T-cell (primary cell): Measurements from ENCODE around the gene EWSR1. TPM values are rescaled to one million over a fixed set of nuclear protein-coding genes. Genes with fewer than 3 reads are reported as not detected.

Experiments
- ATAC-seq, 4 experiments: fragments of 200-7000 bp in 3 of 4; fragments of 150-1000 bp in 1 of 4; cut with Tn5 transposase; replicated peaks in 1 of 4; 1 replicate in 3 of 4; 2 replicates in 1 of 4; pipeline ENCODE4 v1.10.0; 2021; ENCODE audit warnings: moderate library complexity in 3 of 4, mild to moderate bottlenecking in 2 of 4, moderate number of reproducible peaks in 1 of 4
- CTCF ChIA-PET, 2 donors: fragments of 300-600 bp; sonication (Branson Sonifier 250); formaldehyde crosslinking; loops; one replicate each; lab custom pipeline; 2022; ENCODE audit warnings: antibody characterized with exemption in 2 of 2; lab: Charles Lee
- POLR2A ChIA-PET, 2 donors: fragments of 300-600 bp; sonication (Branson Sonifier 250); formaldehyde crosslinking; loops; one replicate each; lab custom pipeline; 2022; ENCODE audit warnings: antibody characterized with exemption in 2 of 2; lab: Charles Lee
- DNase-seq, 35 experiments: peaks; one replicate each; pipeline versions ENCODE4 v3.0.0 to v3.0.0-alpha.2; 2013 to 2023
- H3K27ac ChIP-seq: one replicate; pipeline ENCODE4 v1.5.1; 2013; ENCODE audit warnings: low read length
- H3K27me3 ChIP-seq, 2 experiments: replicated peaks in 1 of 2; 1 replicate in 1 of 2; 2 replicates in 1 of 2; pipeline versions ENCODE4 v1.6.1 to v1.7.0; 2013; ENCODE audit warnings: low read length in 1 of 2, mixed read lengths in 1 of 2; ENCODE audit not compliant: control insufficient read depth in 2 of 2, insufficient read depth in 2 of 2; ENCODE audit errors: extremely low read depth in 1 of 2
- H3K36me3 ChIP-seq, 2 donors: 1 replicate in 1 of 2; 2 replicates in 1 of 2; pipeline versions ENCODE4 v1.6.1 to v1.7.0; 2013; ENCODE audit warnings: low read length in 1 of 2; ENCODE audit not compliant: control insufficient read depth in 2 of 2, insufficient read depth in 1 of 2; ENCODE audit errors: extremely low read depth in 1 of 2
- H3K4me1 ChIP-seq, 2 experiments: 1 replicate in 1 of 2; 2 replicates in 1 of 2; pipeline versions ENCODE4 v1.6.1 to v1.7.0; 2013; ENCODE audit warnings: low read length in 2 of 2, mixed read lengths in 1 of 2; ENCODE audit not compliant: insufficient read depth in 2 of 2, control insufficient read depth in 1 of 2; ENCODE audit errors: extremely low read depth in 1 of 2
- H3K4me3 ChIP-seq, 2 donors: 1 replicate in 1 of 2; 2 replicates in 1 of 2; pipeline versions ENCODE4 v1.5.1 to v1.7.0; 2013; ENCODE audit warnings: mild to moderate bottlenecking in 2 of 2, low read length in 1 of 2, moderate library complexity in 1 of 2; ENCODE audit not compliant: control insufficient read depth in 1 of 2; ENCODE audit errors: extremely low read depth in 1 of 2
- H3K9me3 ChIP-seq: 2 replicates; pipeline ENCODE4 v1.7.0; 2013
- H3K27ac Mint-ChIP-seq, 2 donors: one replicate each; pipeline ENCODE4 v1.8.0; 2020 to 2021; ENCODE audit warnings: mild to moderate bottlenecking in 2 of 2, mixed read lengths in 2 of 2
- H3K27me3 Mint-ChIP-seq, 2 donors: one replicate each; pipeline ENCODE4 v1.8.0; 2021 to 2022; ENCODE audit warnings: mixed read lengths in 2 of 2
- H3K36me3 Mint-ChIP-seq: one replicate; pipeline ENCODE4 v1.8.0; 2021; ENCODE audit warnings: mixed read lengths
- H3K4me1 Mint-ChIP-seq, 3 donors: one replicate each; pipeline ENCODE4 v1.8.0; 2020 to 2022; ENCODE audit warnings: mixed read lengths in 3 of 3, mild to moderate bottlenecking in 1 of 3
- H3K4me3 Mint-ChIP-seq, 3 donors: one replicate each; pipeline ENCODE4 v1.8.0; 2020 to 2022; ENCODE audit warnings: mild to moderate bottlenecking in 3 of 3, mixed read lengths in 3 of 3, moderate library complexity in 3 of 3
- H3K9me3 Mint-ChIP-seq, 3 donors: one replicate each; pipeline ENCODE4 v1.8.0; 2020 to 2022; ENCODE audit warnings: mixed read lengths in 3 of 3
- WGBS: methylation state at CpG from one replicate; pipeline ENCODE4 v1.1.5; 2013; ENCODE audit warnings: missing lambda C conversion rate; ENCODE audit not compliant: insufficient coverage; 5-methylcytosine and 5-hydroxymethylcytosine counted together
- total RNA-seq, 35 experiments: library from RNA in 6 of 35; stranded (reverse) in 6 of 35; fragments of 120-200 nt in 1 of 35; gene quantifications; one replicate each; pipeline versions ENCODE4 v1.2.1 to v1.2.4 and lab custom pipeline; 2013 to 2026

The EWSR1 gene
- total RNA-seq, 5 donors from 2014 or later (not counting 1 experiment from before 2014, with no cell fraction given), result 254 to 308 (median 260) TPM

- no peaks in the 10 kb centered on the region for H3K4me1 ChIP-seq
- H3K4me1 Mint-ChIP-seq, result no peaks in the 10 kb centered on the region
- WGBS, result 100% methylated on average over 6 of the region's 8 CpGs
- H3K9me3 ChIP-seq, result no peaks in the 10 kb centered on the region
- no peak overlapping the region for H3K4me3 Mint-ChIP-seq
- H3K27me3 Mint-ChIP-seq, result no peaks in the 10 kb centered on the region
- H3K27me3 ChIP-seq, result no peaks in the 10 kb centered on the region
- H3K36me3 ChIP-seq, result peaks cover 7 to 62% of the 10 kb centered on the region in 2 donors
- H3K36me3 Mint-ChIP-seq, result peaks cover 22% of the 10 kb centered on the region
- ATAC-seq (no peak), DNase-seq (no peak)
- H3K9me3 Mint-ChIP-seq, result no peaks in the 10 kb centered on the region
- POLR2A ChIA-PET, result no interaction called here
- H3K27ac Mint-ChIP-seq, result no peak overlapping the region
- H3K4me3 ChIP-seq, result no peak overlapping the region
- H3K27ac ChIP-seq, result no peak overlapping the region
- CTCF ChIA-PET, result no interaction called here
Measured at GRCh38 chr22:29331213-29331612, 63.1 kb downstream of the EWSR1 start.

DNA sequence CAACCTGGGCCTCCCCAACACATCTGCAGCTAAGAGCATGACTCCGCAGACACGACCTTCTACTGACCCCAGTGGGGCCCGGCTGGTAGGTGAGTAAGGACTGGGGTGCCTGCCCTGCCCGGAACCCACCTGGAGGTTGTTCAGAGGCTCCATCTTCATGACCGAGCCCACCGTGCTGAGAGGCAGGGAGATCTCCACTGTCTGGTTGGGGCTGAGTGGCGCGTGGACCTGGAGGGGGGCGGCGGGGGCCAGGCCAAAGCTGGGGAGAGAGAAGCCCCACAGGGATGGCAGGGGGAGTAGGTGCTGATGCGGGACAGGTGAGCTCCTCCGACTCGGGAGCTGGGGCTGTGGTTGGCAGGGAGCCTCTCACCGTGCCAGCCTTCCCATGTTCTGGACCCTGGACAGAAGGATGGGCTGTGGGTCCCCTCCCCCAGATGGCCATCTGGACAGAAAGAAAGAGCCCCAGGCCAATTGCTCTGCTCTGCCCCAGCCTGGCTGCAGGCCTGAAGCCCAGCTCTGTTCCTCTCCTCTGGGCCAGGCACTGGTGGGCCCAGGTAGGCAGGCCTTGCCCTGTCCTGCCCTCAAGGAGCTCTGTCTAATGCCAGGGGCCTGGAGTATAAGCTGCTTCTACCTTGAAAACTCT lies 63.7 kb downstream of the EWSR1 start:
- no peaks in the 10 kb centered on the region for H3K4me1 Mint-ChIP-seq
- no peak for ATAC-seq
- H3K36me3 Mint-ChIP-seq, result peaks cover 21% of the 10 kb centered on the region

DNA sequence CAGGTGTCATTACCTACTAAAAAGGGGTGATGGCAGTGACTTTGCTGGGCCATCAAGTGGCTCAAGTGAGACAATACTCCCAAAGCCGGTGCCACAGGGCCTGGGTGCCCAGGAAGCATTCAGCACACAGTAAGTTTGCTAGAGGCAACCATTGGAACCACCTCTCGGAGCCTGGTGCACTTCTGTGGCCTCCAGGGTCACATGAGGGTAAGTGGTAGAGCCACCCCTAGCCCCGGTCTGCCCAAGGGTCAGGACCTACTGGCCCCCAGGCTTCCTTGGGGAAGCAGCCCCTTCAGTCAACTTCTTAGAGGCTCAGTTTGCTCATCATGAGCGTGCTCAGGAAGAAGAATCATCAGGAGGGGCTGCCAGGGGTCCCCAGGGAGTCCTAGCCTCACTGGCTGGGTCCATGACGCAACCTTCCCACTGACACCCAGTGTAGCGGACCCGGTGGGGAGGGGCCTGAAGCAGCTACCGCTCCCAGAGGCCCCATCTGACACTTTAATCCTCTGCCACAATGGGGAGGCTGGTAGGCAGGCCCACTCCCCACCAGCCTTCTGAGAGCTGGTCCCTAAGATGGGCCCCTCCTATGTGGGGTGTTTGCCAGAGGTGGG lies 64.9 kb downstream of the EWSR1 start:
- no peaks in the 10 kb centered on the region for H3K9me3 Mint-ChIP-seq
- ATAC-seq (no peak), DNase-seq (no peak)
- Histone ChIP-seq H3K9me3 (no peaks in the 10 kb centered on the region), H3K27ac (no peak overlapping the region), H3K4me3 (no peak overlapping the region), H3K4me1 (no peaks in the 10 kb centered on the region), H3K36me3 (peaks cover 11 to 66% of the 10 kb centered on the region in 2 donors), H3K27me3 (no peaks in the 10 kb centered on the region)
- H3K27me3 Mint-ChIP-seq, result no peaks in the 10 kb centered on the region
- CTCF ChIA-PET, result no interaction called here
- no peaks in the 10 kb centered on the region for H3K4me1 Mint-ChIP-seq
- 97% methylated on average over 4 of the region's 8 CpGs for WGBS
- peaks cover 24% of the 10 kb centered on the region for H3K36me3 Mint-ChIP-seq
- H3K4me3 Mint-ChIP-seq, result no peak overlapping the region
- no peak overlapping the region for H3K27ac Mint-ChIP-seq
- POLR2A ChIA-PET, result no interaction called here

More for the DNA sequence above, 63.7 kb downstream of the EWSR1 start:
- CTCF ChIA-PET, result no interaction called here
- Histone ChIP-seq H3K4me3 (no peak overlapping the region), H3K9me3 (no peaks in the 10 kb centered on the region), H3K27me3 (no peaks in the 10 kb centered on the region), H3K27ac (no peak overlapping the region), H3K4me1 (no peaks in the 10 kb centered on the region), H3K36me3 (peaks cover 7 to 64% of the 10 kb centered on the region in 2 donors)
- H3K27me3 Mint-ChIP-seq, result no peaks in the 10 kb centered on the region
- H3K9me3 Mint-ChIP-seq, result no peaks in the 10 kb centered on the region
- no peak overlapping the region for H3K4me3 Mint-ChIP-seq
- POLR2A ChIA-PET, result no interaction called here
- DNase-seq, result no peak
- WGBS, result 90% methylated on average over 9 of the region's 14 CpGs
- no peak overlapping the region for H3K27ac Mint-ChIP-seq

DNA sequence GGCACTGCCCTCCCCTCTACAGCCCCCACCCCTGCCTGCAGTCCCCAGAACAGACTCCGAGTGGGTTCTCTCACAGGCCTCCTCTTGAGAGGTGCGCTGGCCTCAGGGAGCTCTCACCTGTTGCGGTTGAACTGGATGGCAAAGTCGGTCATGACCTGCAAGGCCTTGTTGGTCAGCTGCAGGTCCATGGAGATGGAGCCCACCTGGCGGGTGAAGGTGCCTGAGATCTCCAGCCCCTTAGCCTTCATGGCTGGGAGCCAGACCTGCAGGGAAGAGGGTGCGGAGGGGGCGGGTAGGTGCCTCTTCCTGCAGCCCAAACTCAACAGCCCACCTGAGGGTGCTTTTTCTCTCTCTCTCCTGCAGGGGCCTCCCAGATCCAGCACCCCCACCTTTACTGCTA lies 66.1 kb downstream of the EWSR1 start:
- no peaks in the 10 kb centered on the region for H3K27me3 Mint-ChIP-seq
- H3K36me3 Mint-ChIP-seq, result peaks cover 36% of the 10 kb centered on the region
- 100% methylated on average over 4 of the region's 7 CpGs for WGBS
- H3K4me1 Mint-ChIP-seq, result no peaks in the 10 kb centered on the region
- H3K4me3 Mint-ChIP-seq, result no peak overlapping the region
- CTCF ChIA-PET, result no interaction called here
- H3K9me3 ChIP-seq, result no peaks in the 10 kb centered on the region
- no peaks in the 10 kb centered on the region for H3K27me3 ChIP-seq
- DNase-seq (no peak), ATAC-seq (no peak)
- no peak overlapping the region for H3K4me3 ChIP-seq
- no peaks in the 10 kb centered on the region for H3K9me3 Mint-ChIP-seq
- H3K4me1 ChIP-seq, result no peaks in the 10 kb centered on the region
- H3K27ac ChIP-seq, result no peak overlapping the region
- no peak overlapping the region for H3K27ac Mint-ChIP-seq
- peaks cover 15 to 67% of the 10 kb centered on the region in 2 donors for H3K36me3 ChIP-seq
- POLR2A ChIA-PET, result no interaction called here

- 98% methylated on average over 11 of the region's 12 CpGs for WGBS
- CTCF ChIA-PET, result no interaction called here
Measured at GRCh38 chr22:29334696-29335344, 66.8 kb downstream of the EWSR1 start.

DNA sequence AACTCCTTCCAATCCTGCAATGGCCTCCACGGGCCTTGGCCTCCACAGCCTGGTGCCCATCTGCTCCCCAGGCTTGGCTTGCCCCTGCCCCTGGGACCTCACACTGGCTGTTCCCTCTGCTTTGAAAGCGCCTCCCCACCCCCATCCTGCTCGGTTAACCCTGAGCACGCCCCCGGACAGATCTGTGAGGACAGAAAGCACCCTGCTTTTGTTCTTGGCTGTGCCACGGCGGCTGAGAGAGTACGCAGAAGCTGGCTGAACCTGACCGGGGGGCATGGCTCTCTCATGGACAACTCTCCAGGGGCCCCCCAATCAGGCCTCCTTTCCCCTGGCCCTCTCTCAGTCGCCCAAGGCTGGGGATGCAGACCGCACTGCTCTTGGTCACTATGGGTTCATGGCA lies 67.6 kb downstream of the EWSR1 start:
- Histone ChIP-seq H3K9me3 (no peaks in the 10 kb centered on the region), H3K27ac (no peak overlapping the region), H3K4me3 (no peak overlapping the region), H3K27me3 (no peaks in the 10 kb centered on the region), H3K4me1 (no peaks in the 10 kb centered on the region), H3K36me3 (peaks cover 26 to 68% of the 10 kb centered on the region in 2 donors)
- Mint-ChIP-seq H3K27me3 (no peaks in the 10 kb centered on the region), H3K27ac (no peak overlapping the region), H3K9me3 (no peaks in the 10 kb centered on the region), H3K4me3 (no peak overlapping the region), H3K36me3 (peaks cover 43% of the 10 kb centered on the region), H3K4me1 (no peaks in the 10 kb centered on the region)
- ChIA-PET POLR2A (no interaction called here), CTCF (no interaction called here)
- DNase-seq, result no peak
- no peak for ATAC-seq
- 85% methylated on average over 11 of the region's 11 CpGs for WGBS

More at GRCh38 chr22:29334696-29335344, 66.8 kb downstream of the EWSR1 start:
- Histone ChIP-seq H3K27ac (no peak overlapping the region), H3K36me3 (peaks cover 18 to 68% of the 10 kb centered on the region in 2 donors), H3K27me3 (no peaks in the 10 kb centered on the region), H3K4me1 (no peaks in the 10 kb centered on the region), H3K4me3 (no peak overlapping the region), H3K9me3 (no peaks in the 10 kb centered on the region)
- ATAC-seq, result no peak
- Mint-ChIP-seq H3K9me3 (no peaks in the 10 kb centered on the region), H3K4me1 (no peaks in the 10 kb centered on the region), H3K27me3 (no peaks in the 10 kb centered on the region), H3K4me3 (no peak overlapping the region), H3K36me3 (peaks cover 42% of the 10 kb centered on the region), H3K27ac (no peak overlapping the region)
- POLR2A ChIA-PET, result no interaction called here
- DNase-seq, result no peak
